Adrenal gland (tissue), 5 donors: Measurements from ENCODE around the gene EFCAB11.

Experiments
- CTCF ChIP-seq, 6 experiments: fragments of 450-650 bp in 4 of 6; fragments of 200-600 bp in 2 of 6; sonication (generic) in 1 of 6; IDR thresholded peaks; 1 replicate in 5 of 6; 2 replicates in 1 of 6; pipeline versions ENCODE4 v1.5.1 to v1.8.0; 2016 to 2021; ENCODE audit warnings: antibody characterized with exemption in 6 of 6, mild to moderate bottlenecking in 2 of 6, moderate library complexity in 1 of 6
- POLR2A ChIP-seq, 2 donors: fragments of 450-650 bp; IDR thresholded peaks; one replicate each; pipeline ENCODE4 v1.6.1; 2017; ENCODE audit warnings: antibody characterized with exemption in 2 of 2, mild to moderate bottlenecking in 2 of 2, moderate library complexity in 1 of 2
- donor health status: DM: no; HTN: no; CAD: no.

GRCh38 chr14:89947344-89947743 is 7.2 kb downstream of the EFCAB11 start:
- TF ChIP-seq POLR2A (IDR thresholded peaks at IDR 0.05): no peak
- TF ChIP-seq CTCF (IDR thresholded peaks at IDR 0.05): no peak
